D721Med (cell line): ENCODE results near the gene UVRAG.
A peak's percentile ranks its signal among the peaks of the same experiment; 100 is the strongest.

Experiments
- DNase-seq: peaks from one replicate; pipeline ENCODE4 v3.0.0; 2011; ENCODE audit warnings: low spot score; ENCODE audit not compliant: insufficient read length
- FAIRE-seq: peaks from 2 replicates; lab custom pipeline; 2011; peaks lifted over from hg19 to GRCh38; lab: Jason Lieb, UNC
- CTCF ChIP-seq: IDR thresholded peaks from 2 replicates; pipeline ENCODE4 v1.5.1; 2012; ENCODE audit warnings: mild to moderate bottlenecking, control low read depth; ENCODE audit not compliant: insufficient read depth; ENCODE audit errors: missing control alignments

Gene UVRAG

DNA sequence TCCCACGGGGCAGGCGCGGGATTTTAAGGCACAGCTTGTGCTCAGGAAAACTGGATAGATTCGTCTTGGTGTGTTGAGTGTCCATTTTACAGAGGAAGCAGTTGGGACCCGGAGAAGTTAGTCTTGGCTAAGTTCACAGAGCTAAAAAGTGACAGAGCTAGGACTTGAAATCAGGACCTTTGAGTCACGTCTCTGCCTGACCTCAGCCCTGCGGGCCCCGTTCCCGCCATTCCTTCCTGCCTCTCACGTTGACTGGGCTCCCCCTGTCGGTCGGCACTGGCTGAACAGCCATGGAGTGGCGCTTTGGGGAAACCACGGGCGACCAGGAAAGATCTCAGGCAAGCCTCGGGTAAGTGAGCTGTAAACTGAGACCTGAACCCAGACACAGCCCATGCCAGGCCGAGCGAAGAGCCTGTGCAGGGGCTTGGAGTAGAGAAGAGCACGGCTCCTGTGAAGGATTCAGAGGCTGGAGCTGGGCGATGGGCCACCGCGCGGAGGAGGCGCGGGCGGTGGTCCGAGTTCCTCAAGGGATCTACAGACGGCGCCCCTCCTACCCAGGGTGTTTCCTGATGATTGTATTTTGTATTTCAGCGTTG, 337.2 kb downstream of the UVRAG start:
- FAIRE-seq (no peak), DNase-seq (peak; percentile 87)
- TF ChIP-seq CTCF = peak; percentile 97

DNA sequence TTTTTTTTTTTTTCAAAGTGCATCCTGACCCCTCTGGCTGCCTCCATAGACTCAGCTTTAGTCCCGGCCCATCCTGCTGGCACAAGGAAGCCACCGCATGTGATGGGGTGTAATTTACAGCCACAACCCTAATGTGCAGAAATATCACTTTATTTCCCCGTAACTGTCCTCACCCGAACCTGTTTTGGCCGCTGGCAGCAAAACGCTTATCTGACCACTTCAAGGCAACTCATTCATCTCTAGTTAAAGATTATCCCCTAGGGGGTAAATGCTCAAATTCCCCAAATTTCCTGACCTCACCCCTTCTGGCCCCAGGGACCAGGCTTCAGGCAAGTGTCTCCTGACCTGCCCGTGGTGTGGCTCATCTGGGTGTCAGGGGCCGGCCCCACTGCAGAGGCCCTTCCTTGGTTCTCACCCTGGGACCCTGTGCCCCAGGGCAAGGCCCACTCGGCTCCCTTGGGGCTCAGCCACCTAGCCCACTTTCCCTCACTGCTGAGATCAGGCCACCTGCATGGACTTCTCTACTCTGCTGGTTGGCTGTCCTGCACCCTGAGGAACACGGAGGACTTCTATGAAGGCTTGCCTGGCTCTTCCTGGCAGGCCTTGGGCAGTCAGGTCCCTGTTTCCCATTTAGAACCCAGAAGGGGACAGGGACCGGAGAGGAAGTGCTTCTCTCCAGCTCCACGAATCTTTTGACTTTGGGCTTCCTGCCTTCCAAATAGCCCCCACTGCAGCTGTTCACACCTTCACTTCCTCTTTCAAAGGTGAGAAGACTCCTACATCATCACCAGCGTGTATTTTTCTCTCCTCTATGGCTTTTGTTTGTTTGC, 337.9 kb downstream of the UVRAG start:
- TF ChIP-seq CTCF = no peak
- DNase-seq (no peak), FAIRE-seq (no peak)

DNA sequence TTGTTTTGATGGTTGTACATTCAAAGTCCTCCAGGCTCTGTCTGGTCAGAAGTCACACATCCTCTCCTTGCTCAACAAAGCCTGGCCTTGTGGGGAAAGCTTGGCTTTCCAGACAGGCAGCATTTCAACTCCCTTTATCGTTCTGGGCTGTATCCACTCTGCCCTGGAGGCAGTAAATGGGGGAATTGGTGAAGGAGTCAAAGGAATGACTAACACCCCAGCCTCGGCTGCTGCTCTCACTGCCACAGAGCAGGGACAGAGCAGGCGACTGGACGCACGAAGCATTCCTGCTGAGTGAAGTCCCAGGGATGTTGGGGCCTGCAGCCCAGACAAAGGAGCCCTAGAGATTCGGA, 338.5 kb downstream of the UVRAG start:
- TF ChIP-seq CTCF = no peak
- FAIRE-seq (no peak), DNase-seq (no peak)

- no peak for FAIRE-seq
- TF ChIP-seq CTCF = no peak
Measured at GRCh38 chr11:76155500-76156227, 340.7 kb downstream of the UVRAG start.

DNA sequence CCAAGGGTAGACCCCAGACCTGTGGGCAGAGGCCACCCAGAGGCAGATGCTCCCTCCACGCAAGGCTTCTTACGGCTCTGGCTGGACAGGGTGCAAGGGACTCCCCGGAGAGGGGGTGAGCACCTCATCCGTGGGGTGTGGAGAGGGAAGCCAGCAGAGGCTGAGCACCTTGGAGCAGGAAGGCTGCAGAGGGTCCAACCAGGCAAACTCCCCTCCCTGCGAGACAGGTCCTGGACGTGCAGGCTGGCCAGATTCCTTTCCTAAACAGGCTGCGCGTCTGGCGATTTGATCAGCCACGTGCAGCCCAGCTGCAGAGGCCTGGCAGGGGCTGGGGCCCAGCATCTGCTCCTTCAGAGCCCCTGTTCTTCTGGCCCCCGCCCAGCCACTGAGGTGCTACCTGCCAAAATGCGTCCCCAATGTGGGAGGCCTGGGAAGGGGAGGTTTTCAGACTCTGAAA, 342.0 kb downstream of the UVRAG start:
- DNase-seq (no peak), FAIRE-seq (no peak)
- TF ChIP-seq CTCF = no peak

More at GRCh38 chr11:76155500-76156227, 340.7 kb downstream of the UVRAG start:
- DNase-seq = no peak

- no peak for TF ChIP-seq CTCF
- FAIRE-seq (no peak), DNase-seq (no peak)
Measured at GRCh38 chr11:76157891-76158290, 342.9 kb downstream of the UVRAG start.
